Erythroblast (primary cell): Measurements from ENCODE around the gene ZNF385C.

ENCODE experiments used
- GATA1 ChIP-seq: IDR thresholded peaks from 2 replicates; pipeline ENCODE4 v1.6.1; 2011; ENCODE audit warnings: low read depth, mild to moderate bottlenecking, control low read depth, low read length, moderate library complexity
- POLR2A ChIP-seq: IDR thresholded peaks from 2 replicates; pipeline ENCODE4 v1.6.1; 2011; ENCODE audit warnings: mild to moderate bottlenecking, low read length

- TF ChIP-seq POLR2A, result no peak
- no peak for TF ChIP-seq GATA1
These were observed 15.2 kb upstream of the ZNF385C start for GRCh38 chr17:42113293-42114069.
